ENCODE results near the gene ARFGAP1.
"Not testable (repeated sequence)": the region's sequence is repeated elsewhere in the genome, so short reads cannot be mapped to it uniquely, and the experiment has no call there.

Gene ARFGAP1

DNA sequence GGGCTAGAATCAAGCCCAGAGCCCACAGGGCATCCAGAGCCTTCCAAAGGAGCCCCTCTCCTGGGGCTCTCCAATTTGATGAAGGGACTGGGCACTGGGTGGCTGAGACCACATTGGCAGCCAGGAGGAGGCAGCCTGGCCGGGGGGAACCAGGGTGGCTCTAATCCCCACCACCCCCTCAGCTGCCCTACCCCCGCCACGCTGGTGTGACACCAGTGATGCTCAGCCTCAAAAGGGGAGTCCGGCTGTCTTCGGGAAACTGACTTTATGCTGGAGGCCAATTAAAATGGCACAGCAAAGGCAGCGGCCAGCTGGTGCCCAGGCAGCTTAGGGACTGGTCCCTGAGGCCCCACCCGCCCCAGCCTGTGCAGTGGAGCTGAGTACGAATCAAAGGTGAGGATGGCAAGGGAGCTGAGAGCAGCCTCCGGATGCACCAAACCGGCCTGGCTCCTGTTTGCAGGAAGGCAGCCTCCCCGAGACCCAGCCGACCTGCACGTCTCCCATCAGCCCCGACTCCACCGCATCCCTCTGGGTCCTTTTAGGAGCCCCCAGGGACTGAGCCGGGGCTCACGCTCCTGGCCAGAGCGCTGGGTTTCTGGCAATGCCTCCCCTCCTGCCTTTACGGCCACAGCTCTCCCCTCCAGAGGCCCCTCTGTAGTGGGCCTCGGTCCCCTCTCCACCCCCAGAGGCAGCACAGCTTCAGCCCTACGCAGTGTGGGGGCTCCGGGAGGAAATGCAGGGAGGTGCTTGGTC is 60.1 kb downstream of the ARFGAP1 start:
- DNase-seq (ENCODE audit: low read depth): no peak

DNA sequence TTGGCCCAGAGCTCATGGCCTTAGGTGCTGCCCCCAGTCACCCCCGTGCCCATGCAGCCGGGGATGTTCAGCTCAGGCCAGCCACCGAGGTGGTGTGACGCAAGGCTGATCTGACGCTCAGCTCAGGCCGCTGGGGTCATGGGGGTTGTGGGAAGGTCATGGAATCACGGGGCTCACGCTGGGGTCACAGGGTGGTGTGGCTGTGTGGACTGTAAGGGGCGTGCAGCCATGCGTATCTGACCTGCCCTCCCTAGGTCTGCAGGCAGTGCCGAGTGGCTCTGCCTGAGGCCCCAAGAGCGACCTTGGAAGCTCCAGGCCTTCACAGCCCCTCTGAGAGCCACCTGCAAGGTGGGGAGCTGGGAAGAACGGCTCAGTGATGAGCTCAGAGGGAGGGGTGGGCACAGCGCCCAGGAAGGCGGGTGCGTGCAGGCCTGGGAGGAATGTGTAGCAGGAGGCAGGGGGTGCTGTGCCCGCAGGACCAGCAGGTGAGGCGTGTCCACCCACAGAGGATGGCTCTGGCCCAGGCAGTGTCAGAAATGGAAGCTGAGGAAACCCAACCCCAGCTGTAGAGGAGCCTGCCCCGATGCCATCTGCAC is 60.7 kb downstream of the ARFGAP1 start:
- no peak for DNase-seq (ENCODE audit: low read depth)

- no peak for DNase-seq (ENCODE audit: low read depth)
These were observed 61.7 kb downstream of the ARFGAP1 start for GRCh38 chr20:63334356-63334755.

- not testable (repeated sequence) for DNase-seq (ENCODE audit: low read depth)
These were observed 62.4 kb downstream of the ARFGAP1 start for GRCh38 chr20:63335060-63335459.

GRCh38 chr20:63335711-63336110 is 63.1 kb downstream of the ARFGAP1 start:
- no peak for DNase-seq (ENCODE audit: low read depth)

DNA sequence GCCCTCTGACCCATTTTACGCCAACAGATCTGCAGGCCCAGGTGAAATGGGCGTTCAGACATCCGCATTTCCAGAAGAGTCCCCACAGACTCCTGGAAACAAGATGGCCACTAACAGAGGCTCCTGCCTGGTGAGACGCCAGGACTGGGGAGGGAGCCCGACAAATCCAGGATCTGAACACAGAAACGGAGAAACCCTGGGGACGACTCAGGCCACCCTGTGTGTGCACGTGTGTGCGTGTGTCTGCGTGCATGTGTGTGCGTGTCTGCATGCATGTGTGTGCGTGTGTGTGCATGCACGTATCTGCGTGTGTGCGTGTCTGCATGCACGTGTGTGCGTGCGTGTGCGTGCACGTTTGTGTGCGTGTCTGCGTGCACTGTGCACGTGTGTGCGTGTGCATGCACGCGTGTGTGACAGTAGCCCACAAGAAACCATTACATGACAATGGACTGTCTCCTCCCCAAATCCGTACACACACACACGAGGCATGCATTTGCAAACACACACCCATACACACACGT is 63.7 kb downstream of the ARFGAP1 start:
- no peak for DNase-seq (ENCODE audit: low read depth)

DNA sequence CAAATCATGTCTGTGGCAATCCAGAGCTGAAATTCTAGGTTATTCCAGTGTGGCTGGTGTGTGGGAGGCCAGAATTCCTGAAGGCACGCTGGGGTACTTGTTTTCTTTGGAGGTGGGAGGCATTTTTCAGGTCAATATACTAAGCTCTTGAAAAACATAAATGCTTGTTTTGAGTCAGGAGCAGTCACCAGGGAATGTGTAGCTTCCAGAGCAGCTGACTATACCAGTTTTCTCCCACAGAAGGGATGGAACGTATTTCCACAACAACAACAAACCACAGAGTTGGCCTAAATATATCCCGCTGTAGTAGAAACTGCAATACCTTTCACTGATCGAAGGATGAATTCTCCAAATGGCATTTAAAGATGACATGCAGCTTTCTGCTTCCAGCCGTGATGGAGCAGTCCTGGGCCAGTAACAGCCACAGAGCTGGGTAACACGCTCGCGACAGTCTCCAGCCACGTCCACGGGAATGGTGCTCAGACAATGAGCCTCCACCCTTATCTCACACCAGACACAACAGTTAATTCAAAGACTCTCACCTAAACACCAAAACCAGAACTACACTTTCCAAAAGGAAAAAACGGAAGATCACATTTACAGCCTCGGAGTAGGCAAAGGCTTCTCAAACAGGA is 65.3 kb downstream of the ARFGAP1 start:
- no peak for DNase-seq (ENCODE audit: low read depth)
